ENCODE measurements around the gene CLDN3.
"Not testable (repeated sequence)": the region's sequence is repeated elsewhere in the genome, so short reads cannot be mapped to it uniquely, and the experiment has no call there.

Gene CLDN3

GRCh38 chr7:73735528-73735905 is 34.6 kb downstream of the CLDN3 start:
- DNase-seq = no peak

GRCh38 chr7:73734619-73735527 is 35.2 kb downstream of the CLDN3 start:
- peak; percentile 83 to 87 for DNase-seq

- DNase-seq = no peak
Observed at GRCh38 chr7:73732397-73732796, 37.7 kb downstream of the CLDN3 start.

- DNase-seq = no peak
Observed at GRCh38 chr7:73730485-73730884, 39.6 kb downstream of the CLDN3 start.

GRCh38 chr7:73728551-73728950 is 41.5 kb downstream of the CLDN3 start:
- DNase-seq = no peak

- DNase-seq = no peak
Observed at GRCh38 chr7:73727952-73728351, 42.1 kb downstream of the CLDN3 start.

GRCh38 chr7:73726083-73726466 is 44.0 kb downstream of the CLDN3 start:
- no peak for DNase-seq

- DNase-seq = no peak
Observed at GRCh38 chr7:73723813-73724212, 46.3 kb downstream of the CLDN3 start.

- DNase-seq = no peak
Observed at GRCh38 chr7:73722785-73723184, 47.3 kb downstream of the CLDN3 start.

- not testable (repeated sequence) for DNase-seq
Observed at GRCh38 chr7:73722182-73722581, 47.9 kb downstream of the CLDN3 start.

GRCh38 chr7:73721377-73721817 is 48.7 kb downstream of the CLDN3 start:
- no peak for DNase-seq

GRCh38 chr7:73720443-73720842 is 49.6 kb downstream of the CLDN3 start:
- not testable (repeated sequence) for DNase-seq

- DNase-seq = no peak
Observed at GRCh38 chr7:73719806-73720169, 50.3 kb downstream of the CLDN3 start.

All from activated CD4-positive, alpha-beta T cell treated with anti-CD3 and anti-CD28 coated beads for 4 hours (primary cell).